Trophoblast cell (in vitro differentiated cells and primary cell): Measurements from ENCODE around the gene FUT4.
A peak's percentile ranks its signal among the peaks of the same experiment; 100 is the strongest.

Experiments
- DNase-seq, 2 donors: peaks; one replicate each; pipeline ENCODE4 v3.0.0-alpha.2; 2016
- H2AFZ ChIP-seq: 2 replicates; pipeline ENCODE4 v1.6.1; 2013; ENCODE audit warnings: low read length, moderate library complexity, mild to moderate bottlenecking; ENCODE audit not compliant: insufficient read depth, poor library complexity
- H2AK5ac ChIP-seq: 2 replicates; pipeline ENCODE4 v1.6.1; 2013; ENCODE audit warnings: mild to moderate bottlenecking, low read length
- H2BK120ac ChIP-seq: 2 replicates; pipeline ENCODE4 v1.6.1; 2013; ENCODE audit warnings: low read length, mild to moderate bottlenecking, moderate library complexity; ENCODE audit not compliant: insufficient read depth, poor library complexity
- H2BK12ac ChIP-seq: 2 replicates; pipeline ENCODE4 v1.6.1; 2013; ENCODE audit warnings: mild to moderate bottlenecking, low read length, moderate library complexity
- H2BK5ac ChIP-seq: 2 replicates; pipeline ENCODE4 v1.6.1; 2013; ENCODE audit warnings: low read length, low read depth, moderate library complexity, mild to moderate bottlenecking; ENCODE audit not compliant: poor library complexity
- H3K14ac ChIP-seq: 2 replicates; pipeline ENCODE4 v1.6.1; 2013; ENCODE audit warnings: mild to moderate bottlenecking, low read length
- H3K18ac ChIP-seq: 2 replicates; pipeline ENCODE4 v1.6.1; 2013; ENCODE audit warnings: mild to moderate bottlenecking, low read length
- H3K23ac ChIP-seq: 2 replicates; pipeline ENCODE4 v1.6.1; 2013; ENCODE audit warnings: low read length
- H3K27ac ChIP-seq: 2 replicates; pipeline ENCODE4 v1.5.1; 2013; ENCODE audit warnings: low read depth, mild to moderate bottlenecking, inconsistent platforms, low read length, moderate library complexity
- H3K27me3 ChIP-seq: 2 replicates; pipeline ENCODE4 v1.6.1; 2013; ENCODE audit warnings: inconsistent platforms, mild to moderate bottlenecking, low read length, moderate library complexity; ENCODE audit not compliant: insufficient read depth
- H3K36me3 ChIP-seq, 2 experiments: 1 replicate in 1 of 2; 2 replicates in 1 of 2; pipeline ENCODE4 v1.6.1; 2013; ENCODE audit warnings: low read length in 2 of 2, mild to moderate bottlenecking in 2 of 2, moderate library complexity in 1 of 2; ENCODE audit not compliant: insufficient read depth in 2 of 2, control insufficient read depth in 1 of 2
- H3K4ac ChIP-seq: 2 replicates; pipeline ENCODE4 v1.6.1; 2013; ENCODE audit warnings: low read depth, mild to moderate bottlenecking, low read length, moderate library complexity
- H3K4me1 ChIP-seq, 2 experiments: 1 replicate in 1 of 2; 2 replicates in 1 of 2; pipeline ENCODE4 v1.6.1; 2013; ENCODE audit warnings: low read length in 2 of 2, mild to moderate bottlenecking in 2 of 2, moderate library complexity in 1 of 2; ENCODE audit not compliant: insufficient read depth in 2 of 2, control insufficient read depth in 1 of 2
- H3K4me2 ChIP-seq: 2 replicates; pipeline ENCODE4 v1.6.1; 2013; ENCODE audit warnings: inconsistent platforms, mild to moderate bottlenecking, low read length, moderate library complexity
- H3K4me3 ChIP-seq: 2 replicates; pipeline ENCODE4 v1.5.1; 2013; ENCODE audit warnings: mild to moderate bottlenecking, low read depth, low read length, inconsistent platforms
- H3K79me1 ChIP-seq: one replicate; pipeline ENCODE4 v1.6.1; 2013; ENCODE audit warnings: low read length
- H3K79me2 ChIP-seq: 2 replicates; pipeline ENCODE4 v1.6.1; 2013; ENCODE audit warnings: low read length, mild to moderate bottlenecking; ENCODE audit not compliant: control insufficient read depth, insufficient read depth, poor library complexity
- H3K9ac ChIP-seq: 2 replicates; pipeline ENCODE4 v1.6.1; 2013; ENCODE audit warnings: mild to moderate bottlenecking, low read length
- H3K9me3 ChIP-seq: 2 replicates; pipeline ENCODE4 v1.6.1; 2013; ENCODE audit warnings: low read depth, mild to moderate bottlenecking, control low read depth, inconsistent platforms, low read length; ENCODE audit not compliant: insufficient read depth
- H4K12ac ChIP-seq: 2 replicates; pipeline ENCODE4 v1.6.1; 2013; ENCODE audit warnings: low read depth, mild to moderate bottlenecking, low read length, moderate library complexity
- H4K8ac ChIP-seq: 2 replicates; pipeline ENCODE4 v1.6.1; 2013; ENCODE audit warnings: low read depth, mild to moderate bottlenecking, low read length, moderate library complexity
- H4K91ac ChIP-seq: one replicate; pipeline ENCODE4 v1.6.1; 2013; ENCODE audit warnings: low read depth, mild to moderate bottlenecking, low read length, moderate library complexity
- WGBS: extraction: QIAGEN DNeasy Blood & Tissue Kit; methylation state at CpG from one replicate; pipeline ENCODE4 v1.1.7; 2013; ENCODE audit warnings: missing lambda C conversion rate; ENCODE audit not compliant: insufficient read length, insufficient coverage; ENCODE audit errors: extremely low coverage; 5-methylcytosine and 5-hydroxymethylcytosine counted together

Gene FUT4

GRCh38 chr11:94586546-94586945, 42.8 kb downstream of the FUT4 start:
- Histone ChIP-seq H3K9ac (no peak overlapping the region), H3K27ac (peak overlapping the region; percentile 95), H3K4me3 (no peak overlapping the region), H3K4me2 (peak overlapping the region; percentile 36), H3K27me3 (no peaks in the 10 kb centered on the region), H3K4ac (peak overlapping the region; percentile 53), H2BK120ac (peak overlapping the region; percentile 63), H4K8ac (peak overlapping the region; percentile 16), H2BK5ac (peak overlapping the region; percentile 91), H2BK12ac (peak overlapping the region; percentile 30), H4K12ac (no peak overlapping the region), H4K91ac (peak overlapping the region; percentile 85), H3K18ac (no peak overlapping the region), H3K36me3 (no peaks in the 10 kb centered on the region), H3K79me2 (no peaks in the 10 kb centered on the region), H3K79me1 (peaks cover 32% of the 10 kb centered on the region), H3K9me3 (no peaks in the 10 kb centered on the region), H2AK5ac (no peak overlapping the region), H3K23ac (no peak overlapping the region), H3K14ac (peak overlapping the region; percentile 70), H3K4me1 (peaks cover 28 to 32% of the 10 kb centered on the region in 2 experiments), H2AFZ (no peak overlapping the region)
- DNase-seq: no peak
- no CpG with 5 or more reads among the region's 5 CpGs for WGBS

DNA sequence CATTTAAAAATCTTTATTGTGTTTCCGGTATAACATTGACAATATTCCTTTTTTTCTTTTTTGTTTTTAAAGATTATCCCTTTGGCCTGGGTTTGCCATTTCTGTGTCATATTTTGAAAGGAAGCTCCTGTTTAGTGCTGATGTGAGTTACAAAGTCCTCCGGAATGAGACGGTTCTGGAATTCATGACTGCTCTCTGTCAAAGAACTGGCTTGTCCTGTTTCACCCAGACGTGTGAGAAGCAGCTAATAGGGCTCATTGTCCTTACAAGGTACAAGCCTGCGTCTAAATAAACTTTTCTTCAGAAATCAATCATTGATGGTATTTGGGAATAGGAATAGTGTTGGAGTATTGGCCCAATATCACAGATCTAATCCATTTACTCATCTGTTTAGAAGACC, 43.3 kb downstream of the FUT4 start:
- Histone ChIP-seq H3K27ac (peak overlapping the region; percentile 91), H3K4ac (no peak overlapping the region), H2AK5ac (peak overlapping the region; percentile 35), H4K12ac (no peak overlapping the region), H2BK120ac (peak overlapping the region; percentile 96), H3K14ac (peak overlapping the region; percentile 92), H3K4me1 (peaks cover 27 to 32% of the 10 kb centered on the region in 2 experiments), H3K79me2 (no peaks in the 10 kb centered on the region), H3K9me3 (no peaks in the 10 kb centered on the region), H3K18ac (peak overlapping the region; percentile 79), H2AFZ (peak overlapping the region; percentile 79), H3K79me1 (peaks cover 32% of the 10 kb centered on the region), H3K36me3 (no peaks in the 10 kb centered on the region), H3K9ac (no peak overlapping the region), H3K4me2 (peak overlapping the region; percentile 49), H4K91ac (peak overlapping the region; percentile 97), H3K23ac (no peak overlapping the region), H2BK5ac (peak overlapping the region; percentile 92), H3K27me3 (no peaks in the 10 kb centered on the region), H3K4me3 (no peak overlapping the region), H2BK12ac (peak overlapping the region; percentile 94), H4K8ac (peak overlapping the region; percentile 82)
- no CpG with 5 or more reads among the region's 5 CpGs for WGBS
- peak; percentile 86 to 92 for DNase-seq

DNA sequence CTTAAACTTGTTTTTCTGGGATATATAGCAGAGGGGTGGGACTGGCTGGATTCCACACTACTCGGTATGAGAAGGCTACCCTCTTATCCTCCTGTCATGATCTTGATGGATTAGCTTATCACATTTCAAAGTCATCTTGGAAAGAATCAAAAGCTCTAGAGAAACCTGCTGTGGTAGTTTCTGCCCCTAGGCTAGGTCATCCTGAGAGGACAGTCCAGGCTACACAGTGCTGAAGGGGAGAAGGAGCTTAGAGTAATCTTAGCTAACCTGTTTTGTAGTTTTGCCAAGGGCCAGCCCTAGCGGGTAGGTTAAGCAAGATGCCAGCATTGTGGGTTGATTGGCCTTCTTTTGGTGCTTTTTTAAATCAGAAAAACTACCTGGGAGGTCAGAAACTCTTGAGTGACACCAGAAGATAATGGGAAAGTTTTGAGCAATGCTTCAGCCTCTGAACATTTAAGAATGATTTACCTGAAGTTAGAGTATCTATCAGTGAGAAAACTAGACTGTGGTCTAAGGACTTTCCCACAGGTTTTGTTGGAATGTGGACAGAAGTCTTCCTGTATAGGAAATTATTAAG, 44.7 kb downstream of the FUT4 start:
- Histone ChIP-seq H4K12ac (no peak overlapping the region), H2BK12ac (no peak overlapping the region), H3K27me3 (no peaks in the 10 kb centered on the region), H3K4me1 (peaks cover 25 to 32% of the 10 kb centered on the region in 2 experiments), H3K36me3 (no peaks in the 10 kb centered on the region), H3K23ac (no peak overlapping the region), H3K4ac (no peak overlapping the region), H3K14ac (no peak overlapping the region), H2AK5ac (no peak overlapping the region), H3K9me3 (no peaks in the 10 kb centered on the region), H3K18ac (no peak overlapping the region), H3K9ac (no peak overlapping the region), H2BK120ac (peak overlapping the region; percentile 48), H3K79me2 (no peaks in the 10 kb centered on the region), H2BK5ac (peak overlapping the region; percentile 19), H2AFZ (no peak overlapping the region), H4K8ac (no peak overlapping the region), H3K4me2 (peak overlapping the region; percentile 39), H3K4me3 (no peak overlapping the region), H4K91ac (no peak overlapping the region), H3K79me1 (peaks cover 32% of the 10 kb centered on the region), H3K27ac (peak overlapping the region; percentile 91)
- no CpG with 5 or more reads among the region's 2 CpGs for WGBS
- peak; percentile 98 to 99 for DNase-seq

- peak overlapping the region; percentile 19 for H2BK12ac ChIP-seq
- WGBS: no CpG with 5 or more reads among the region's 6 CpGs
Measured at GRCh38 chr11:94590352-94591041, 46.8 kb downstream of the FUT4 start.

More at GRCh38 chr11:94590352-94591041, 46.8 kb downstream of the FUT4 start:
- H3K36me3 ChIP-seq: no peaks in the 10 kb centered on the region
- peak overlapping the region; percentile 13 for H2AK5ac ChIP-seq
- H4K12ac ChIP-seq: no peak overlapping the region
- H3K9ac ChIP-seq: no peak overlapping the region
- H3K4me2 ChIP-seq: no peak overlapping the region
- peaks cover 16 to 21% of the 10 kb centered on the region in 2 experiments for H3K4me1 ChIP-seq
- H2BK5ac ChIP-seq: no peak overlapping the region
- H4K91ac ChIP-seq: no peak overlapping the region
- DNase-seq: no peak
- no peaks in the 10 kb centered on the region for H3K9me3 ChIP-seq
- no peak overlapping the region for H3K4me3 ChIP-seq
- H3K79me1 ChIP-seq: peaks cover 27% of the 10 kb centered on the region
- no peak overlapping the region for H3K4ac ChIP-seq
- no peak overlapping the region for H3K27ac ChIP-seq
- no peak overlapping the region for H3K18ac ChIP-seq
- H4K8ac ChIP-seq: no peak overlapping the region
- no peak overlapping the region for H2AFZ ChIP-seq
- no peaks in the 10 kb centered on the region for H3K27me3 ChIP-seq
- no peak overlapping the region for H3K14ac ChIP-seq
- no peak overlapping the region for H3K23ac ChIP-seq
- H3K79me2 ChIP-seq: no peaks in the 10 kb centered on the region
- H2BK120ac ChIP-seq: no peak overlapping the region
